Stimulated activated CD4-positive, alpha-beta T cell treated with anti-CD3 and anti-CD28 coated beads, Interleukin-15, amount 100 ng/mL, for 24 hours (primary cell): ENCODE results near the gene CD83.

Experiments
- DNase-seq: peaks from one replicate; pipeline ENCODE4 v3.0.0-alpha.2; 2020

CD83 gene

DNA sequence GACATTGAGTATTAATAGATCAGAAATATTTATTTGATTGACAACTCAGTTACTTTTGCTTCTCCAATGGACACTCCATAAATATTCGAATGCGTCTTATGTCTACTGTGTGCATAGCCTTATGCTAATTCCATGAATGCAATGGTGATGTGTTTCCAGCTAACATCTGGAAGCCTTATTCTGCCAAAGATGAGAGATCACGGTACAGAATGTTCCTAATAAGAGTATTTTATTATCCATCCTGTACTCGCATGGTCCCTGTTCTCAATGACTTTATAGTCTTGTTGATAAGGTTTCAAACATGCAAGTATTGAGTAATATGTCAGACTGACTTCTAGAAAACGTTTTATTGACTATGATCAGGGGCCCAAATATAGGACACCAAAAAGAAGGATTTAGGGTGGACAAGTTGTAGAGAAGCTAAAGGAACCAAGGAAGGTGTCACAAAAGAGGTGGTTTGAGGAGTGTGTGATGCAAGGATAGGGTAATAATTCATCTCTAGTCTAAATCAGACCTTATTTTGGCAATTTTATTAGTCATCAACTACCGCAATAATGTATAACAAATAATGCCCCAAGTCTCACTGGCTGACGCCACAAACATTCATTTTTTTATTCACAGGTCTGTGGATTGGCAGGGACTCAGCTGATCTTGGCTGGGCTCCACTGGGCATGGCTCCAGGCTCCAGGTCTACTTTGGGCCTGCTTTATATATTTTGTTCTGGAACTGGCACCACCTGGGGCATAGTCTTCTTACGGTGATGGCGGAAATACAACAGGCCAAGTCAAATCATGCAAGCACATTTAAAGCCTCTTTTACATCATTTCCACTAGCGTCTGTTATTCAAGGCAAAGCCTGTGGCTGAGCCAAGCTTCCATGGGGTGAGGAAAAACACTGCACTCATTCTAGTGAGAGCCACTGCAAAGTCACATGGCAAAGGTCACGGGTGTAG, 24.5 kb upstream of the CD83 start:
- no peak for DNase-seq

DNA sequence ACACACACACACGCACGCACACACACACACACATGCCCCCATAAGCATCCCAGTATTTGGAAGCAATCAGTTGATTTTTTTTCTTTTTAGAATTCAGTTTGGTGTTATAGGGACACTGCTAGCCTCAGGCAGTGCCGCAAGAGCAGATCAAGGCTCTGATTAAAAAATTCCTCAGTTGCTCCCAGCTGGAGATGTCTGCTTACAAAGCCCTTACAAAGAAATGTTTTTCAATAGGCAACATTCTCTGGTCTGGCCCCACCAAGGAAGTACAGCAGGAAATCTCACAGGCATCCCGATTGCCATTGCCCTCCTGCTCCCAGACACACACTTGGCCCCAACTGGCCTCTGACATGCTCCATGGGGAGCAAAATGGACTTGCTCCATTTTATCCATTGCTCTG, 22.9 kb upstream of the CD83 start:
- no peak for DNase-seq

DNA sequence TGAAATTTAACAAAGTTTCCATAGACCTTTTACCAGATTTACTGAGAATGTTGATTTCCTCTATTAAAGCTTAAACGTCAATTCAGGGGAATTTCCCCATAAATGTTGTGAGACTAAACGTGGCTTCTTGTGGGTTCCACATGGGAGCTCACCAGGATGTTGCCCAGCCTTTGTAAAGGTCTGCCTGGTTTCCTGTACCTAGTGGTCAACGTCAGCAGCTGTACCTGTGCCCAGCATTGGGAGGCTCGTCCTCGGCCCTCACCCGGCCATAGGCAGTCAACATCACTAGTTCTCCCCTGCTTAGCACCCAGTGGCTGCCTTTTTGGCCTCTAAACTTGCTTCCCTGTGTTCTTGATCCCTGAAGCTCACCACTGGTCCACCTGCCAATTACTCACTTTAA, 22.1 kb upstream of the CD83 start:
- DNase-seq, result no peak

DNA sequence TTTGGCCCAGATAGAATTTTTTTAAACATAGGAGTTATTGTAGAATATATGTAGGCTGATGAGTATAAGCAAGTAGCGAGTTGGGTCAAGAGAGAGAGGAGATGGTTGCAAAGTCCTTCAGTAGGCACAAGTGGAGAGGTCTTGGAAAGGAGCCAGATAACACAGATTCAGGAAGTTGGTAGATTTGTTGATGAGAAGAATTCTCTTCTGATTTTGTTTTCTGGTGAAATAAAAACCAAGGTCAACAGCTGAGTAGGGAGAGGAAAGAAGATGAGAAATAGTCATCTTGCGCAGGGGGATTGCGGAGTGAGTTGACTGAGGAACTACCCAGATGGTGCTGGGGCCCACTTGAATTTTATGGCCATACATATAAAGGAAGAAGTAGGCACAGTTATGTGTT, 17.4 kb upstream of the CD83 start:
- no peak for DNase-seq

DNA sequence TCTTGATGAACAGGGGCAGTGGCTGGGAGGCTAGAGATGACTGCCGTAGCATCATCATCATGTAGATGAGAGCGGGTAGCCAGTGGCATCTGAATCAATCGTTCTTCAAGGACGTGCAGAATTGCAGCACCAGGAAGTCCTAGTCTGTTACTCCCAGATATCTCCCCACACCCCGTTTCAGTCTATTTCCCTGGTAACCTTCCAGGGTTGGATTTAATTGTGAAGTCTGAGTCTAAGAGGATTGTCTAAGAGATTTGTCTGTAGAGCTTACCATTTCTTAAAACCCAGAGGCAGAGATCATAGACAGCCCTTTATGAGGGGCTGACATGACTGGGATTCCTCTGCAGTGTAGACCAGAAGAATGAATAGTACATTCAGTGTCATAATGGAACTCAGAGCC, 16.6 kb upstream of the CD83 start:
- no peak for DNase-seq

DNA sequence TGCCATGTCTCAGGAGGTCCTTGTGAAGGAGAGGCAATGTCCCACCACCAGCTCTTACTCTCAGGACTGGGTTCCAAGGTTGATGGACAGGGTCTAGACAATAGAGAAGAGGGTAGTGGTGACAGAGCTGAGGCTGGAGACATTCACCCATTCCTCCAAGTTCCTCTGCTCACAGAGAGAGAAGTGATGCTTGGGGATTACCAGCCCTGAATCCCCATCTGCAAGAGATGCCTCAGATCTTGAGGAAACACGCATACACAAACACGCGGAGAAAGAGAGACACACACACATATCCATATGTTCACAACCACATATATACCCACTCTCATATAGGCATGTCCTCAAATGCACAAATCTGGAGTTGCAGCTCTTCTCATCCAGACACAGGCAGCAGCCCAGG, 15.2 kb upstream of the CD83 start:
- no peak for DNase-seq

DNA sequence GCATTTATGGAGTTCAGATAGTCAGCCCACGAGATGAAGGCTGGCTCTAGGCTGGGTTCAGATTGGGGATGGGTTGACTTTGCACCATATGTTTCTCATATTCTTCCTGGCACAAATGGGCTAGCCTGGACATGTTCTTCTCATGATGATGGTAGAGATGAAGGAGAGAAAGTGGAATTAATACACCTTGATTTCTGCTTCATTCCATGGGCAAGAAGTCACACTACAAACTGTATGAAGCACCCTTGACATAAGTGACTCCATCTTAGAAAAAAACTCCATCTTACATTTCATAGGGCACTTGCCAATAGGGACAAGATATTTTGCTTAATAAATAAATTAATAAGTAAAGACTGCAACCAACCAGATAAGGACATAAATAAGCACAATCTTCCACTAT, 12.0 kb upstream of the CD83 start:
- no peak for DNase-seq

DNA sequence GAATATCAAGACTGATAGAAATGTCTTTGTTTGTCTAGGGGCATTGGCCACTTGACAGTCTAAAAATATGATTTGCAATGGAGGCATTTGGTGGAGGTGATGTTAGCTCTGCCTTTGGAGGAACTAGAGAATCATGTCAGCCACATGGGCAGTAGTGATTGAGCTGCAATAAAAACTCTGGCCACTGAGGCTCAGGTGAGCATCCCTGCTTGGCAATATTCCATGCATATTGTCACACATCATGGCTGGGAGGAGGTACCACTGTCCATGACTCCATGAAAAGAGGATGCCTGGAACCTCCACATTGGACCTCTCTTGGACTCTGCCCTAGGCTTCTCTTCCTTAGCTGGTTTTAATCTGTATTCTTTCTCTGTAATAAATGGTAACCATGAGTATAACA, 10.6 kb upstream of the CD83 start:
- no peak for DNase-seq

DNA sequence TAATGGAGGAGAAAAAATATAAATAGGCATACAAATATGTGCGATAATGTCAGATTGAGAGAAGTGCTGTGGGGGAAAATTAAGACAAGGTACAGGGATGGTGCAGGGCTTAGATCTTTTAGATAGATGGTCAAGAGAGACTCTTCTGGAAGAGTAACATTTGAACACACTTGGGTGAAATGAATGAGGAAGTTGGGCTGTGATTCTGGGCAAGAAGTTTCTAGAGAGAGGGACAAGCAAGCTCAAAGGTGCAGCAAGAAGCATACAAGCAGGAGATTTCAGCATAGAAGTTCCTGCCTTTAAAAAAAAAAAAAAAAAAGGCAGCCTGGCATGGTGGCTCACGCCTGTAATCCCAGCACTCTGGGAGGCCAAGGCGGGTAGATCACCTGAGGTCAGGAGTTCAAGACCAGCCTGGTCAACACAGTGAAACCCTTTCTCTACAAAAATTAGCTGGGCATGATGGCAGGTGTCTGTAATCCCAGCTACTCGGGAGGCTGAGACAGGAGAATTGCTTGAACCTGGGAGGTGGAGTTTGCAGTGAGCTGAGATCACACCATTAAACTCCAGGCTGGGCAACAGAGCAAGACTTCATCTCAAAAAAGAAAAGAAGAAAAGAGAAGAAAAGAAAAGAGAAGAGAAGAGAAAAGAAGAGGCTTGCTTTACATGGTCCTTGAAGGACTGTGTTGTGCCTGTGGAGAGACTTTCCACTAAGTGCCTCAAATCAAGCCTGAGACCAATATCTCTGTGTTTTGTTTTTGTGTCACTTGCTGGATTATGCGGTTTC, 9.7 kb upstream of the CD83 start:
- no peak for DNase-seq

DNA sequence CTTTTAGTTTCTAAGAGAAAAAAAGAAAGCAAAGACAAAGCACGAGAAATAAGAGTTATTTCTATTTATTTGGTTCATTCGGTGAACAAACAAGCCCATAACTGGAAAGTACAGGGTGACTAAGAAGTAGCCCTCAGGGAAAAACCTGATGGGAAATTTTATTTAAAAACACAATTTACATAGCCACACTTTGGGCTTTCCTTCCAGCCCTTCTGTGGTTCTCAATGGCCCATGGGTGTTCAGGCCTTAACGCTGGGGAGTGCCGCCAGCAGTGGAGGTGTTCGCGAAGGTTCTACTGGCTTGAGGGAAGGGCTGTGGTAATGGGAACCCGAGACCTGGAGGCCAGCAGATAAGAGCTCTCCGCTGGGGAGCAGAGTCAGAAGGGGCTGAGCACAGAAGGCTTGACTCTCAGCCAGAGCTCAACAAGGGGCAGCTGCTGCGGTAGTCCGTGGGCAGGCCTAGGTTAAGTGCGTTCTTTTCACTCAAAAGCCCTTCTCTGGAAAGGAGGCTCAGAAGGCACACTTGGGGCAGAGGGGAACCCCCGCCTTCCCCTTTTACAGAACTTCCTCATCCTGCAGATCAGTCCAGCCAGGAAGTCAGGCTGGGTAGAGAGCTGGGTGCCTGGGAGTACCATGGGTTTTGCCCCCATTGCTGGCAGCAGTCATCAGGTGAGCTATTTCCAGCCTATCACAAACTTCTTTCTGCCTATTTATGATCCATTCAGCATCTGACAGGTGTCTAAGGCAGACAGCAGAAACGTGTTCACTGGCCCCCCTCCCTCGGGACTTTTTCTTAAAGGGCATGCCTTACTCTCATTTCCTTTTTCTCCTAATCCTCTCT, 8.8 kb upstream of the CD83 start:
- DNase-seq, result peak; percentile 54

DNA sequence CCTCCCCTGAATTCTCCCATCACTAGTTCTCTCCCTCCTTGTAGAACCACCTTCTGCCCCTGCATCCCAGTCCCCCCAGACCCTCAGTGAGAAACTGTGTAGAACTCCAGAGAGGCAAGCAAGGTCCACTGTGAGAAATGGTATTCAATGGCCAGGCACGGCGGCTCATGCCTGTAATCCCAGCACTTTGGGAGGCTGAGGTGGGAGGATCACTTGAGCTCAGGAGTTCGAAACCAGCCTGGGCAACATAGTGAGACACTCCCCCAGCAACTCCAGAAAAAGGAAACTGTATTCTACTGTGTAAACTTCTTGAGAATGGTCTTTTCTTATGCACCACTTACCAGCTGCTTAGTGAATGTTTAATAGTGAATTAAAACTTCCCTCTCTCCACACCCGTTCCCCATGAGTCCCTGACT, 8.2 kb upstream of the CD83 start:
- no peak for DNase-seq

DNA sequence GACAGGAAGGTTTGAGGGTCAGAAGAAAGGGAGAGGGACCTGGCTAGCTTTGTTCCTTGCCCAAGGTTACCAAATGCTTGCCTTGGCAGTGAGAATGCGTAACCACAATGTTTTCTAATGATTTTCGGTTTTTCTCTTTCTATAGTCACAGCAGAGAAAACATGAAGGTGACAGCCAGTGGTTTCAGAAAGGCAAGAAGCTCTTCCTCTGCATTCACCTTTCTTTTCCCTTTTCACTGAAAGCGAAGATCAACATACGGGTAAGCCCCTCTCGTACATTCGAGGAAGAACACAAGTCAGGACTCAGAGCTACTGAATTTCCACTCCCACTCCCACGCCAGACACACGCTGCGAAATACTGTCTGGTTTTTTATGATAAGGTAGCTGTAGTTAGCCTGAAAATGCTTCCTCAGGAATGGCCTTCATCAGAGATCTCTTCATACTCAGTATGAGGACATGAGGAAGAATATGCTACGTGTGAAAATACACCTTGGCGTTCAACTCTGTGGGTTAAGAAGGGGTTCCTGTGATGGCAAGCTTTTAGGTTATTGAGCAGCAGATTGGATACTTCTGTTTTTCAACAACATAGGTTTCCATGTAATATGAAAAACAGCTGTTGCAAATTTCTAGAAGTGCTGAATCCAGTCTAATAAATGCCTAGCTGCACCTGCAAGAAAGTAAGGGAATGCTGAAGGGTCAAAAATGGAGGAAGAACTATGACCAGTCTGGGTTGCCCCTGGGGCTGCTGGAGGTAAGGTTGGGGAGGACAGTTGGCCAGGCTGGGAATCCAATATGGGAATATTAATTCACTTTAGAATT, 7.4 kb upstream of the CD83 start:
- peak; percentile 45 for DNase-seq

DNA sequence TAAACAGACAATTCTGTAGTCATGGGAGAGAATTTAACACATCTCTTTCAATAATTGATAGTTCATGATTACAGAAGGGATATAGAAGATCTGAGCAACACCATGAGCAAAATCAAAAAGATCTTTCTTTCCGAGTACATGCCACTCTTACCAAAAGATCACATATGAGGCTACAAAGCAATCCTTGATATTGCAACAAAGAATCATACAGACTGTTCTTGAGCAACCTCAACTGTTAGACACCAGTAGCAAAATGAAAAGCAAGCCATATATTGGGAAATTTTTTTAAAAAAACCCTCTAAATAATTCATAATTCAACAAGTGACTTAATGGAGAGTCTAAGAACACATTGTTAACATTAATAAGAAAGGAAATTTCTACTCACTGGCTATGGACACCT, 3.6 kb upstream of the CD83 start:
- no peak for DNase-seq

DNA sequence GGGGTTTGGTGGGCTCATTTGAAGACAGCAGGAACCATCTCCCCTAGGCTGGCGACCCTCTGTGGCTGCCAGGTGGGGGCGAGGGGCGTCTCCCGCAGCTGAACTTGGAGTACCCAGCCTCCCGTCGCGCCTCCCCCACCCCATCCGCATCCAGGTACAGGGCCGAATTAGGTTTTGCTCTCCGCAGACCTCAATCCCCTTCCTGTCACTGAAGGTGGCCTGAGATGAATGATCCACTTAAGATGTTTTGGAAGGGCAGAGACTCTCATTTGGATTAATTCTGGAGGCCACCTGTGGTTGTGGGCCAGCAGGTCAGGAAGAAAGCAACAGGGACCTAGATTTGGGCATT, 493 bp downstream of the CD83 start:
- DNase-seq, result no peak

DNA sequence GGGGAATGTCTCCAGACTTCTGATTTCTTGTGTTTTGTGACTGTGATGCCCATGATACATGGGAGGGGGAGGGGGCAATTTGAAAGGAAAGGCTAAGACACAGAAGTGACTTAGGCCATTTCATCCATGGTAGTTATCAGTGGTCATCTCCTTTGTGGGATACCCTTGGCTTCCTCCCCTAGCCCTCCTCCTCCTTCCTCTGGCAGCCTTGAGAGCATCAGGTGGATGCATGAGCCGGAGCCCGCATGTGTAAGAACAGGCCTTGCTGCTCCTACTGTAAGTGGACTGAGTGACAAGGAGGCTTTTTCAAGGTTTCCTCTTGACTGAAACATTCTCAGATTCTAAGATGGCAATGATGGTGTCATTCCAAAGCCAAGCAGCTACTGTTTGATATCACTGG, 874 bp downstream of the CD83 start:
- no peak for DNase-seq

DNA sequence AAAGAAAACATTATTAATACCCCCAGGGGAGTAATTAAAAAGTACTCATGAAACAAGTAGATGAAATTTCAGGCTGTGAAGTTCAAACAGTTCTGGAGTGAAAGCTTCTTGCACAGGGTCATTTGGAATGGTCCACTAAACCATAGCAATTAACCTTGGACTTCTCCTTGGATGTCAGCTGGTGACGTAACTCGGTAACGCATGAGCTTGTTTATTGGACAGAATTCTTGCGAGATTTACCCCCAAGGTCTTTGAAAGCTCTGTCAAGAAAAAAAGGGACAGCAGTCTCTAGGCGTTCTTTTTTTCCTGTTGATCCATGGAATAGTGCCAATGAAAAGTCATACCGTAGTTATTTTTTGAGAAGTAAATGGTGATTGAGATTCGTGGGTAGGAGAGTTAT, 2.2 kb downstream of the CD83 start:
- DNase-seq, result no peak

DNA sequence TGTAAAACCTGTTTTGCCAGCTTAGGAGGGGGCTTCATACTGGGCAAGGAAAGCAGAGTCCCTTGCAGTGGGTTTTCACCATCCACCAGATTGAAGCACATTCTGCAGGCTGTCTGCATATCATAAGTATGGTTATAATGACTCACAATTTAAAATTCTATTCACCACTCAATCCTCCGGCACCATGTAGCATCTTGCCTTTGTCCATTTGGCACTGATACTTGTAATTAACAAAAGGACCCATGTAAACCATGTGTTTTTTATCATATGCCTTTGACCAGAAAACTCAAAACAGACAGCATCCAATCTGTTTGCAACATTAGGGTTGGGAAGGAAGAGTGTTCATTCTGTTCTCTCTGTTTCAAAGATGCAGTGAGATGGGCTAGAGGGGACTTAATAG, 3.0 kb downstream of the CD83 start:
- DNase-seq, result no peak

DNA sequence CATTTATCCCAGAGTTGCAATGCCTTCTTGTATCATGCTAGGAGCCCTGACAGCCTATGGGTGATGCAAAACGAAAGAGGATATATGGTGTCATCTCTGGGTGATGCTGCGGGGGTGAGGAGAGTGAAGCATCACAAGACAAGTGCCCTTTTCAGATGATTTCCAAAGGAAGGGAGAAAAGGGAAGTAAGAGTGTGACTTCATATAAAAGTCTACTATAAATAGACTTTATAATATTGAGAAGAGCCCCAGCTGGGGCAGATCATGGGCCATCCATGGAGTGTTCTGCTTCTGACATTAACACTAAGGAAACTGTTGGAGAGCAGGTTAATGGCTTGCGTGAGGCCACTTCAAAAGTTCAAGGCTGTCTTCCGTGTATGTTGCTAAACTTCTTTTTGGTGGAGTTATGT, 4.4 kb downstream of the CD83 start:
- peak; percentile 51 for DNase-seq

DNA sequence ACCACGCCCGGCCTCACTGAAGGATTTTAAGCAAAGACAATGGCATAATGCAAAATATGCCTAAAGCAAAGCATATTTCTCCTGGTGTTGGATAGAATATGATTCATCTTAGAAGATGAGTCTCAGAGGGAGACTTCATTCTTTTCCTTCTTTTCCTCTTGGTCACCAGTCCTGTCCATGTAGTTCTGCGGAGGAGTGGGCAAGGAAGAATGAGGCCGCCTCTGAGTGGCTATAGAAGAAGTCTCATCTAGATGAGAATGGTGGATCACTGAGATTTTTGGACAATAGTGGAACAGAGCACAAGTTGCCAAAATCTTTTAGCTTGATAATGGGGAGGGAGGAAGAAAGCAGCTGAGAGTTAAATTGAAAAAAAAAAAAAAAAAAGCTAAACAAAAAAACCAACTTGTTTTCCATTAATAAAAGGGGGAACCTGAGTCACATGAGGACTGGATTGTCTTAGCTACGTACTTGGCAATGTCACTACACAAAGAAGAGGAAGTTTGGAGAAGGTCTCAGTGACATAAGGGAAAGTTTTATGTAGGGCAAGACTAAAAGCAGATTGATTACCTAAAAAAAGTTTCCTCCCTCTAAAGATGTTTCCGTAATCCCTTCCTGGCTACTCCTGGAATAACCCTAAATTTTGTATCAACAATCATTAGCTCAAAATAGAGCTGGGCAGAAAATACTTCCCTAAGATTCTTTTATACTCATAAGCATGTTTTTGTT, 6.0 kb downstream of the CD83 start:
- DNase-seq, result no peak

DNA sequence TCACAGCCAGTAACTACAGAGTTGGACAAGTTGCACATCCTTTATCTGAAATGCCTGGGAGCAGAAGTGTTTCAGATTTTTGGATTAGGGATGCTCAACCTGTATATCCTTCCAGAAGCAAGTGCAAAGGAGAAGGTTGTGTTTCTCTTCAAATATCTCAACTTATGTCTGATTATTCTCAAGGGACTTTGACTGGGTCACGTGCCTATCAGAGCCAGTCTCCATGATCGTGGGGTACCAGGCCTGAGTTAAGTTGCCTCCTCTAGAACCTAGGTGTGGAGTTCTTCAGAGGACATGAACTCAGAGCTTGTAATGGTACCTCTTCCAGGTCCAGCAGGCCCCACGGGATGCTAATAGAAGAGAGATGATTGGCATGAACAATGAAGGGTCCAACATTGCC, 7.8 kb downstream of the CD83 start:
- DNase-seq, result no peak

DNA sequence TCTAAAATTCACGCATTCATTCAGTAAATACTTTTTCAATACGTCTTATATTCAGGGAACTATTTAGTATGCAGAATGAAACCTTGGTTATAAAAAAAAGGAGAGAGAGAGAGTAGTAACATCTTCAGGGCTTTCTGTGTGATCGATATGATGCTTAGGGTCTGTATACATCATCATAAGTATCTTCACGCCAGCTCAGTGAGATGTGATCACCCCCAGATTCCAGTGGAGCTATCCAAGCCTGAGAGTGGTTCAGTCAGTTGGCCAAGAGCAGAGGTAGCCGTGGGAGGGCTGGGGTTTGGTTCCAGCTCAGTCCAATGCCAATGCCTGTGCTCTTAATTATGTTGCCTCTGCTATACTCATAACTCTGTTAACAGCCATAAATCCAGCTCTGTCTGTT, 8.6 kb downstream of the CD83 start:
- no peak for DNase-seq

DNA sequence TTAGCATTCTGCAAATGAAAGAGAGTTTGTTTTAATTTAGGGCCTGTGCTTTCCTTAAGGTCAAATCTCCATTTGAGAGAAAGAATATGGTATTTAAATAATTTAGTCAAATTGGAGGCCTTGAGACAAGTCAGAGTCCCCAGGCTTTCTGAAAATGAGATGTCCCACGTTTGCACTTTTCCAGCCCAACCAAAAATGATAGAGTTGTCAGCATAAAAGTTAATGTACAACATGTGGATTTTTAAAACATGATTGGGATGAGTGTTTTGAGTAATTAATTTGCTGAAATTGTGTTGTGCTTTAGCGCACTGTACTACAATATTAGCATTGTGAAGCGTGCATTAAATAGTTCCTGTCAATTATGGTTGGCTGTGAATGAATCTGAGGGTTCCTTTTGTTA, 10.0 kb downstream of the CD83 start:
- no peak for DNase-seq
